Measurements from ENCODE around the gene RSPH1.

DNA sequence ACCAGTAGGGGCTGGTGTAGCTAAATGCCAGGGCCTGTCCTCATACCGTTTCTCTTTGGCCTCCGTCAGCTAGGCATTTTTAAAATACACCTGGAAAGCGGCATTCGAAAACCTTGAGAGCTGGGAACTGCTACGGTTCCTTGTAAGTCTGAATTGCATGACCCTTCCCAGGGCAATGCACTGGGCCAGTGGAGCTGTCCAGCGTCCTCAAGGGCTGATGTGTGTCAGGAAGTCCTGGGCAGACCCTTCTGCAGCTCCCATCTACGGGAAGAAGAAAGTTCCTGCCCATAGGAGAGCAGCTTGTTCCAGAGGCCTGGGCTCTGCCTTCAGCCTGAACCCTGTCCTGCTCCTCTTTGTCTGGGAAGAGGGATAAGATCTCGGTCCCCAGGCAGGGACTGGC lies 58.2 kb downstream of the RSPH1 start:
- TF ChIP-seq, protein P1, sequence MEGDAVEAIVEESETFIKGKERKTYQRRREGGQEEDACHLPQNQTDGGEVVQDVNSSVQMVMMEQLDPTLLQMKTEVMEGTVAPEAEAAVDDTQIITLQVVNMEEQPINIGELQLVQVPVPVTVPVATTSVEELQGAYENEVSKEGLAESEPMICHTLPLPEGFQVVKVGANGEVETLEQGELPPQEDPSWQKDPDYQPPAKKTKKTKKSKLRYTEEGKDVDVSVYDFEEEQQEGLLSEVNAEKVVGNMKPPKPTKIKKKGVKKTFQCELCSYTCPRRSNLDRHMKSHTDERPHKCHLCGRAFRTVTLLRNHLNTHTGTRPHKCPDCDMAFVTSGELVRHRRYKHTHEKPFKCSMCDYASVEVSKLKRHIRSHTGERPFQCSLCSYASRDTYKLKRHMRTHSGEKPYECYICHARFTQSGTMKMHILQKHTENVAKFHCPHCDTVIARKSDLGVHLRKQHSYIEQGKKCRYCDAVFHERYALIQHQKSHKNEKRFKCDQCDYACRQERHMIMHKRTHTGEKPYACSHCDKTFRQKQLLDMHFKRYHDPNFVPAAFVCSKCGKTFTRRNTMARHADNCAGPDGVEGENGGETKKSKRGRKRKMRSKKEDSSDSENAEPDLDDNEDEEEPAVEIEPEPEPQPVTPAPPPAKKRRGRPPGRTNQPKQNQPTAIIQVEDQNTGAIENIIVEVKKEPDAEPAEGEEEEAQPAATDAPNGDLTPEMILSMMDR (IDR thresholded peaks at IDR 0.05), result no peak
- no peak for TF ChIP-seq POLR2A (IDR thresholded peaks at IDR 0.05)
- no peak for TF ChIP-seq POLR2AphosphoS5 (IDR thresholded peaks at IDR 0.05)
